GM18502 (cell line): Measurements from ENCODE around the gene PHYH.
"Not testable (repeated sequence)": the region's sequence is repeated elsewhere in the genome, so short reads cannot be mapped to it uniquely, and the experiment has no call there.

Source experiments
- ATAC-seq: cut with Tn5 transposase; IDR thresholded peaks from one replicate; pipeline ENCODE4 v1.9.1; 2021; ENCODE audit warnings: mild to moderate bottlenecking; ENCODE audit not compliant: unreplicated experiment, poor library complexity

Gene PHYH

DNA sequence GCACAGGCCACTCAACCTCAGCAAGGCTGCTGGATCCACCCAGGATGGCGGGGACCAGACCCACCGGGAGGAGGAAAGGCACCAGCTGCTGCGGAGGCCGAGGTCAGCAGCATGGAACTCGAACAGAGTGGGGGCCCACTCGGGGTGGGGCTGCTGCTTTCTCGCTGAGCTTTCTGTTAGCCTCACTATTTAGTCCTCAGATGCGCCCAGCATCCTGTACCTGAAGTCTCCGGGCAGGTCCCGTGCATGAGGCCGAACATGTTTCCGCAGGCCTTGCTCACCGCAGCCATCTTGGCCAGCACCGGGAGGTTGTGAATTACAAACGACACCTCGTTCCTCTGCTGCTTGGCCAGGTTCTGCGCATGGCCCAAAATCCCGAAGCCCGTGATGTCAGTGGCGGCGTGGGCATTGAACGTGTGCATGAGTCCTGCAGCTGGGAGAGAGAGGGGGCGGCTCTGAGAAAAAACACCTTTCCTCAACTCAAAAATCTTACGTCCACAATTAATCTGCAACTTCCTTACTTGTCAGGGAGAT lies 22.8 kb upstream of the PHYH start:
- ATAC-seq, result no peak

DNA sequence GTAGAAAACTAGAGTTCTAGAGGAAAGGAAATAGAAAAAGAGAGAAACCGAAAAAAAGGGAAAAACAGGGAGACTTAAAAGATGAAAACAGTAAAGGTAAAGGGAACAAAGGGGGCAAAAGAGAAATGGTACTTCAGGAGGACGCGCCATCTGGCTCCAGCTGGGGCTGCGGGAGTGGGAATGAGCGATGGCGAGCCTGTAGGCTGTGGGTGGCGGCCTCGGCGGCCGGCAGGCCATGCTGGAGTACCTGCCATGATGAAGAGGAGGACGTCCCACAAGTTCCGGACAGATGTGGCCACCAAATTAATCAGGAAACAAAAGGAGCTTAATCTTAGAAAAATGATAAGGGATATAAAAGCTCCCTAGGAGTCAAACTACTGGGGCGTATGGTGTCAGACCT lies 21.7 kb upstream of the PHYH start:
- no peak for ATAC-seq

DNA sequence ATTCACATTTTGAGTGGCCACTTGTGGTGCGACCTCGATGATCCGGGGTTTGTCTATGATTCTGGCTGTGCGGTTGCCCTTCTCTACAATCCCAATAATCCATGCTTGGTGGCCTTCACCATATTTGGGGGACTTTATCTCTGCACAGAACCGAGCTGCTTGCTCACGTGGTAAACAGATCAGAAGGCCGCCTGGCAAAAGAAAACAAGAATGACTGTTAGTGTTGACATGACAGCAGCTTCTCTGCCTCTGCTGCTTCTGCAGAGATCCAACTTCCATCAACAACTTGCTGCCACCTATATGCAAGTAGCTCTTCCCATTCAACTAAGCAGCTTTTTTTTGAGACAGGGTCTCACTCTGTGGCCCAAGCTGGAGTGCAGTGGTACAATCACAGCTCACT lies 19.3 kb upstream of the PHYH start:
- ATAC-seq, result no peak

DNA sequence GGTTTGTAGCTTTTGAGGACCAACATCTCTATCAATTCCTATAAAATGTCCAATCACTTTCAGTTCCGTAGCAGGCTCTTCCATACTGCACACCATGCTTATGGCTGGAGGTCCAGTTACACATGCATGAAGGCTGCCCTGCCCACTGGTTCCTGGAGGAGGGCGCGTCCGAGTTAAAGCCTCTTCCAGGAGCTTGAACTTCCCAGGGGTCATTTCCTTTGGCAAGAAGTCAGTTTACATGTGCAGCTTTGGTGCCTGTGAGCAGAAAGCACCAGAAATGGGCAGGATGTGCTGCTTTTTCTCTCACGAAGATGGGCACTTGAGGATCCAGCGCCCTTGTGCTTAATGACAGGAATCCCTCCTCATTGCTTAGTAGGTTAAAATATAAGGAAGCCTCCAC lies 17.6 kb upstream of the PHYH start:
- ATAC-seq, result no peak

DNA sequence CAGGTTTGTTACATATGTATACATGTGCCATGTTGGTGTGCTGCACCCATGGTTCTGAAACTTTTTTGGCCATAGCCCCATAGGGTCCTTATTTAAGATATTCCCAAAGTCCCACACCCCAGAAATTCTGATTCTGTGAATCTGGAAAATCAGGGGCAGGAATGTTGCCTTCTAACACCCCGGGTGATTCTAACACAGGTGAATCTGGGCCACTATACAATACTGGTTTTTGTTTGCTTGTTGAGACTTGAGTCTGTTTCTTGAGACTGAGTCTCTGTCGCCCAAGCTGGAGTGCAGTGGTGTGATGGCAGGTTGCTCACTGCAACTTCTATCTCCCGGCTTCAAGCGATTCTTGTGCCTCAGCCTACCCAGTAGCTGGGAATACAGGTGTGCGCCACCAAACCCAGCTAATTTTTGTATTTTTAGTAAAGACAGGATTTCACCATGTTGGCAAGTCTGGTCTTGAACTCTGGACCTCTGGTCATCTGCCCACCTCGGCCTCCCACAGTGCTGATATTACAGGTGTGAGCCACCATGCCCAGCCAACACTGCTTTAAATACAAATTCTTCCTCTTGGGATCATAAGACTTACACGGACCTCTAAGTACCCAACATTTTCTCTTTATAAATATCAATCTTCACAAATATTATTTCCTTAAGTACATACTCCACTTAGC lies 16.9 kb upstream of the PHYH start:
- ATAC-seq, result no peak

DNA sequence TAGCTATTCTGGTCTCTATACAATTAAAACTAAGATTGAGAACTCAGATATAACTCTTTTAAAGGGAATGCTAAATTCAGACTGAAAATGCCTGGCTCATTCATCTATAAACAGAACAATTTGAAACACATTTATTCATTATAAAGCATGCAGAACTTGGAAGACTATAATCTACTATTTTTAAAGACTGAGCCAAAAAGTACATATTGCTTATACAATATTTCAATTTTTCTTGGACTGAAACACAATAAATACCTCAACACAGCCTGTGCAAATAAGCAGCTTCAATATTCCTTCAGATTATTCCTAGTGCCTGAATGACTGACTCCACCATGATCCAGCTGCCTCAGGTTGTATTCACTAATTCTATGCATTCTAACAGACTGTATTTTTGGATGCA lies 15.5 kb upstream of the PHYH start:
- no peak for ATAC-seq

DNA sequence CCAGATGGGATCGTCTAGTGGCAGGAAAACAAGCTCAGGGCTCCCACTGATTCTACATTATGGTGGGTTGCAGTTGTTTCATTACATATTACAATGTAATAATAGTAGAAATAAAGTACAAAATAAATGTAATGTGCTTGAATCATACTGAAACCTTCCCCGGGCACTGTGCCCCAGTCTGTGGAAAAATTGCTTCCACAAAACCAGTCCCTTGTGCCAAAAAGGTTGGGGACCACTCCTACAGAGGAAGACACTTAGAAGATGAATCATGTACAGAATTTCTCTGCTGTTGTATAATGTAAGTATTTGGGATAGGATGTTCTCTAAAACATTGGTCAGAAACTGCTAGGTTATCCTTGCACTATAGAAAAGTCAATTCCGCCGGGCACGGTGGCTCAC lies 11.3 kb upstream of the PHYH start:
- ATAC-seq, result no peak

DNA sequence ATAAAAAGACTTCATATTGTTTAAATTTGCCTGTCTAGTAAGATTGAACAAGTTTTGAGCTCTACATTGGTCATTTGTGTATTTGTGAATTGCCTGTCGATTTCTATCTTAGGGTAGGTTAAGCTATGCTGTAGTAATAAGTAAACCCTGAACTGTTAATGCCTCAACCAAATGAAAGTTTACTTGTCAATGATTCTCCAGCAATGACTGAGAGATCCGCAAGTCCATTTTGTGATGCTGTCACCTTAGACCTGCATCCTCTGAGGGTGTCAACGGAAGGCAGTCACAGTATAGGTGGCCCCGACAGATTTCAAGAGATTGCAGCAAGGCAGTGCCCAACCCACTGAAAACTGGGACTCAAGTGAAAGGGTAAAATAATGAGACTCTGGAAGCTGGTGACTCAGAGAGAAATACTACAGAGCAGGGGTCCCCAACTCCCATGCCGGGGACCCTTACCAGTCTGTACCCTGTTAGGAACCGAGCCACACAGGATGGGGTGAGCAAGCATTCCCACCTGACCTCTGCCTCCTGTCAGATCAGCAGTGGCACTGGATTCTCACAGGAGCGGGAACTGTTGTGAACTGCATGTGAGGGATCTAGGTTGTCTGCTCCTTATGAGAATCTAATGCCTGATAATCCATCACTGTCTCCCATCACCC lies 10.8 kb upstream of the PHYH start:
- no peak for ATAC-seq

DNA sequence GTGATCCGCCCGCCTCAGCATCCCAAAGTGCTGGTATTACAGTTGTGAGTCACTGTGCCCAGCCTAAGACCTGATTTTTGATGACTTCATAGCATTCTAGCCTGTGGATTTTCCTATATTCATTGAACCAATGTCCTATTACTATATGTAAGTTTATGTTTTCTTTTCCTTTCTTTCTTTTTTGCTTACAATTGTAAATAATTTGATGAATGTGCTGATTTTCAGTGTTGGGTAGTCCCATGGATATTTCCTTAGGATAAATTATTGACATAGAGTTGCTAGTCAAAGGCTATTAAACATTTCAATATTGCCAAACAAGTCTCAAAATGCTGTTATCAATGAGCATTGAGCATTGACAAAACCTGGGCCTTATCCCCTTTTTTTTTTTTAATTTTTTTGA lies 9.9 kb upstream of the PHYH start:
- no peak for ATAC-seq

DNA sequence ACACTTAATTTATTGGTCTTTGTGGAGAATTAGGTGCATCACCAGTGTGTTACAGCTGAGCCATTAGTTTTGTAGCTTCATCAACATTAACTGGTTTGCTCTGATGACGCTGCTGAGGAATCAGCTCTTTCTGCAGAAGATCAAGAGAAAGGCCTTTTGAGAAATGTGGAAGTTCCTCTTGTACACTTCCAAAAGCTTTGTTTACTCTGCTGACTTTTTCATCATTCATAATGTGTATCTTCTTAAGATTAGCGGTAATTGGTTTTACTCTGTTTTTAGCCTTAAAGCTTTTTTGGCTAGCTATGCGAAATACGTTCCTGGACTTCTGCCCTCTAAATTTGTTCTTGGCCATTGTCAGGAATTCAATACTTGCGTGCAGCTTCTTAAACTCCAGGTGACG lies 8.2 kb upstream of the PHYH start:
- no peak for ATAC-seq

DNA sequence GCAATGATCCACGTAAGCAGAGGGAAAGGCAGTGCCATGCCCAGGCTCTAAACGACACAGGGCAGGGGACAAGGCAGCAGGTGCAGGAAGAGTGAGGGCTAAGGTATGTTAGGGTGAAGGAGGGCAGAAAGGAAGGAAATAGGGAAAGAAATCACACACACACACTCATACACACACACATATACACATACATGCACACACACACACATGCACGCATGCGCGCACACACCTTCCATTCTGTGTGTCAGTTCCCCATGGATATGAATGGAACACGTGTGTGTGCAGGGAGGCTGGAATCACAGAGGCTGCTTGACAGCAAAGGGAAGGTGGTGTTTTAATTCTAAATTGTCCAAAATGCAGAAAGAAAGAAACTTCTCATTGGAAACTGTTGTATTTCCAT lies 6.2 kb upstream of the PHYH start:
- no peak for ATAC-seq

DNA sequence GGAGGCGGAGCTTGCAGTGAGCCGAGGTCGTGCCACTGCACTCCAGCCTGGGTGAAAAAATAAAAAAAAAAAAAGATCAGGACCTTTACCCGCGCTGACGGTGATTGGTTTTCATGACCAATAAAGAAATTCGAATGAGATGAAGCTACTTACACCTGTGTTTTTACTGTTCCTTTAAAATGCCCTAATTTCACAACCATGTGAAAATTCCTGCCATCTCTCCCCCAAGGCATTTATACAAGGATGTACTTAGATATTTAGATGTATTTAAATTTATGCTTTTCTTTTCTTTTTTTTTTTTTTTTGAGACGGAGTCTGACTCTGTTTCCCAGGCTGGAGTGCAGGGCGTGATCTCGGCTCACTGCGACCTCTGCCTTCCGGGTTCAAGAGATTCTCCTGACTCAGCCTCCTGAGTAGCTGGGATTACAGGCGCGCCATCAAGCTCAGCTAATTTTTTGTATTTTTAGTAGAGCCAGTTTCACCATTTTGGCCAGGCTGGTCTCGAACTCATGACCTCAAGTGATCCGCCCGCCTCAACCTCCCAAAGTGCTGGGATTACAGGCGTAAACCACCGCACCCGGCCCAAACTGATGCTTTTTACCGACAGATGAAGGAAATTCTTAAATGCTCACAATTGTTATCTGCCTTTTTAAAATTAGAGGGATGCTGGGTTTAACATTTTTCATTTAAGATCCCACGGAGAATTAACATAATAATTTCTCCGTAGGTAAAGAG lies 3.1 kb upstream of the PHYH start:
- ATAC-seq, result no peak

DNA sequence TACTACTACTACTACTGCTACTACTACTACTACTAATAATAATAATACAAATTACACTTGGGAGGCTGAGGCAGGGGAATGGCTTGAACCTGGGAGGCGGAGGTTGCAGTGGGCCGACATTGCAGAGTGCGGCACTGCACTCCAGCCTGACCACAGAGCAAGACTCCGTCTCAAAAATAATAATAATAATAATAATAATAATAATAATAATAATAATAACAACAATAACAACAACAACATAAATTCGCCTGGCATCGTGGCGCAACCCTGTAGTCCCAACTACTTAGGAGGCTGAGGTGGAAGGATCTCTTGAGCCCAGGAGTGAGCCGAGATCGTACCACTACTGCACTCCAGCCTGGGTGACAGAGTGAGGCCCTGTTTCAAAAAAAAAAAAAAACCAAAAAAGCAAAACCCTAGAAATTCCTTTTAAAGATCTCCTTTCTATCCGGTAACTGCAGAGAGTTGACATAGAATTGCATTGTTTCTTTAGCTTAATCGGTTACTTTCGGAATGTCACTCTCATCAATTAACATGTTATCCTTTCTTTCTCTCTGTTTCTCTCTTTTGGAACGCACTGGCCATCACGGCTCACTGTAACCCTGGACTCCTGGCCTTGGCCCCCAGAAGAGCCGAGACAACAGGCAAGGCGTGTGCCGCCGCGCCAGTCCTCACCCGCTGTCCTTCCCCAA lies 972 bp downstream of the PHYH start:
- no peak for ATAC-seq

DNA sequence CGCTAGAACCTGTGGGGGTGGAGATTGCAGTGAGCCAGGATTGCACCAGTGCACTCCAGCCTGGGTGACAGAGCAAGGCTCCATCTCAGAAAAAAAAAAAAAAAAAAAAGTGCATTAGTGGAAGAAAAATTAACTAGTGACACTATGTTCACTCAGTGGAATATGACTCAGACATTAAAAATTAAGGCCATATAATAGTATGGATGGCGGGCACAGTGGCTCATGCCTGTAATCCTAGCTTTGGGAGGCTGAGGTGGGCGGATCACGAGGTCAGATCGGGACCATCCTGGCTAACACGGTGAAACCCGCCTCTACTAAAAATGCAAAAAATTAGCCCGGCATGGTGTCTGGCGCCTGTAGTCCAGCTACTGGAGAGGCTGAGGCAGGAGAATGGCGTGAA lies 3.4 kb downstream of the PHYH start:
- no peak for ATAC-seq

DNA sequence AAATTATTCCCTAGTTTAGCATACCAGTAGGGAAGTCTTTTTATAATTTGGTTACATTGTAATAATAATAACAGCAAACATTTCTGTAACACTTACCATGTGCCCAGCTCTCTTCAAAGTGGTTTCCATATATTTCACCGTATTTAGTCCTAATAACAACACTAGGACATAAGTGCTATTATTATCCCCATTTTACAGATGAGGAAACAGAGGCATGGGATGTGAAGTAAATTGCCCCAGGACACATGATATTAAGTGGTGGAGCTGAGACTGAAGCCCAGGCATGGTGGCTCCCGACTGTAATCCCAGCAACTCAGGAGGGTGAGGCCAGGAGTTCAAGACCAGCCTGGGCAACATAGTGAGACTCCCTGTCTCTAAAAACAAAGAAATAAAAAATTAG lies 5.1 kb downstream of the PHYH start:
- ATAC-seq, result no peak

DNA sequence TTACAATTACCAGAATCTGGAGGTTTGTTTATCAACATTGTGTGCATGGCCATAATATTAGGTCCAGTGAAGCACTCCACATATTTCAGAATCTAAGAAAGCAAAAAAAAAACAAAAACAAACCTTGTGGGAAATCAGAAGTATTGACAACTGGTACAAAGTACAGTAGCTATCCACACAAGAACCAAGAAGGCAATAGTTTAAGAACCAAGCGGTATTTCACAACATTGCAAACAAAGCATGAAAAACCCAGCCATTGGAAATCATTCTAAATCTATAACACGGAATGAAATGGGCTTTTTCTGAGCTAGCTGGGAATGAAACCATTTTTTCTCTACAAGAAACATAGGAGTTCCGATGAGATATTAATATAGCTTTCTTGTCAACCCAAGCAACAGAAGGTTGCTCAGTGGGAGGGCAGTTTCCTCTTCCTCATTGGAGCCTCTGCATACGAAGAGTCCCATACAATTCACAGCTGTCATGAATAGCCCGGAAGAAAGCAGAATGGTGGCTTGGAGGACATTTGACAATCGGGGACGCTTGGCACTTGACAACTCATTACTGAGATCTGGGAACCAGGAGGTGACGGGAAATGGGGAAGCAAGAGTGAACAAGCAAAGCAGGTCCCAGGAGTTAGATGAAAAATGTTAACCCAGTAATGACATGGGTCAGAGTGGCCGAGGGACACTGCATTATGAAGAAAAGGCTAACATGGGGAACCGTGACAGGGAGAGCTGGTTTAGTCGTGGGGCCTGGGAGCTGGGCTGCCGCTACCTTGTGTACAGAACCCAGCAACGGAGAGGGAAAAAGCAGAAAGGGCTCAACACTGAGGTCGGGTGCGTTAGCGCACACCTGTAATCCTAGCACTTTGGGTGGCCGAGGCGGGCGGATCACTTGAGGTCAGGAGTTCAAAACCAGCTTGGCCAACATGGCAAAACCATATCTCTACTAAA lies 7.8 kb downstream of the PHYH start:
- ATAC-seq, result no peak

DNA sequence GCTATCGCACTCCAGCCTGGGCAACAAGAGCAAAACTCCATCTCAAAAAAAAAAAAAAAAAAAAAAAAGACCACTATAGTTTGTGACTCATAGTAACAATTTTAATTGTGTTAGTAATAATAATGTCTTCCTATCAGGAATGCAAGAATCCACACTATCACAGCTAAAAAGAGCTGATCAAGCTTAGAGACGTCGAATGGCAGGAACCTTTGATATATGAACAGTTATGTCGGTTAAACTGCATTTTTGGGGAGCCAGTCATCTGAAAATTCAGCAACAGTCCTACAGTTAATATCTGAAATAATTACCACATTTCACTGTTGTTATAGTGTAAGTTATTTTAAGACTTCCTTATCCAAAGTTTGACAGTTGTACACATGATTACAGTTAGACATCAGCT lies 8.8 kb downstream of the PHYH start:
- ATAC-seq, result no peak

DNA sequence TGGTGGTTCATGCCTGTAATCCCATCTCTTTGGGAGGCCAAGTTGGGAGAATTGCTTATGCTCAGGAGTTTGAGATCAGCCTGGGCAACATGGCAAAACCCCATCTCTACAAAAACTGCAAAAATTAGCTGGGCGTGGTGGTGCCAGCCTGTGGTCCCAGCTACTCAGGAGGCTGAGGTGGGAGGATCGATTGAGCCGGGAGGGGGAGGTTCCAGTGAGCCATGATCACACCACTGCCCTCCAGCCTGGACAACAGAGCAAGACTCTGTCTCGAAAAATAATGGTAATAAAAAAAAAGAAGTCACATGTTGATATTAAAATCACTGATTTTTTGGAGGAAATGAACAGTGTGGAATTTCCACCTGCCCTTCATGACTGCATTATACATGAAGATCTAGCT lies 15.8 kb downstream of the PHYH start:
- ATAC-seq, result no peak

DNA sequence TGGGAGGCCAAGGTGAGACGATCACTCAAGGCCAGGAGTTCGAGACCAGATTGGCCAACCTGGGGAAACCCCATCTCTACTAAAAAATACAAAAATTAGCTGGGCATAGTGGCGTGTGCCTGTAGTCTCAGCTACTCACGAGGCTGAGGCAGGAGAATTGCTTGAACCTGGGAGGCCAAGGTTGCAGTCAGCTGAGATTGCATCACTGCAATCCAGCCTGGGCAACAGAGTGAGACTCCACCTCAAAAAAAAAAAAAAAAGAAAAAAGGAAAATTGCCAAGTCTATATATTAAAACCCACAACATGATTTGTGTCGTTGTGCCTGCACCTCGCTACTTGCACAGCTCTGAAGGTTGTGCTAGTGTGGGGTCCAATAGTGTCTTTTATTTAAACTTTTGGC lies 17.5 kb downstream of the PHYH start:
- not testable (repeated sequence) for ATAC-seq
